Esophagus muscularis mucosa (tissue), 3 donors: Measurements from ENCODE around the gene UBE2F.

Source experiments
- CTCF ChIP-seq, 3 experiments: fragments of 200-600 bp in 2 of 3; fragments of 450-650 bp in 1 of 3; sonication (generic) in 2 of 3; IDR thresholded peaks; one replicate each; pipeline ENCODE4 v1.5.1; 2017 to 2019; ENCODE audit warnings: antibody characterized with exemption in 3 of 3, mild to moderate bottlenecking in 2 of 3, moderate library complexity in 1 of 3
- POLR2A ChIP-seq: fragments of 450-650 bp; IDR thresholded peaks from one replicate; pipeline ENCODE4 v1.6.1; 2017; ENCODE audit warnings: antibody characterized with exemption, moderate library complexity, mild to moderate bottlenecking, low read depth

- TF ChIP-seq POLR2A (no peak), CTCF (IDR thresholded peaks at IDR 0.05) (no peak)
Observed at GRCh38 chr2:237919593-237919992, 47.2 kb upstream of the UBE2F start.
